Measurements from ENCODE around the gene TIAM2. TPM values are rescaled to one million over a fixed set of nuclear protein-coding genes. Genes with fewer than 3 reads are reported as not detected.

TIAM2 gene
- total RNA-seq, 2 donors from 2014 or later: 2.6 to 5.5 TPM

DNA sequence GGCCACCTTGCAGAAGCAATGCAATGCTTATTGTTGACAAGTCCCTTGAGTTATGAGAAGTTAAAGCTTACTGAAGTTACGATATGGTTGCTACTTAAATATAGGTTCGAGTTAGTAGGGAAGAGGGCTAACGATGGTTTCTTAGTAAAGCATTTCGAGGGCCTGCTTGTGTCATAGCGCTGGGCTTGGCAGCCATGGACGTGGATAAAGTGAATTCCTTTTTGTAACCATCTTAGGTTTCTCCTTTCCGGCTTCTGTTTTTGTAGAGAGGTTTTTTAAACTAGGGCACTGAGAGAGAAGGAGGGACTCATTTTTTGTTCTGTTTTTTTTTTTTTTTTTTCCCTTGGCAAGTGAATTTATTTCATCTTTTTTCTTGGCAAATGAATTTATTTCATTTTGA is 27.6 kb downstream of the TIAM2 start:
- no peaks in the 10 kb centered on the region for H3K4me1 Mint-ChIP-seq
- no peak for ATAC-seq
- H3K36me3 Mint-ChIP-seq (ENCODE audit: low read depth): no peaks in the 10 kb centered on the region
- H3K4me3 Mint-ChIP-seq: no peak overlapping the region
- H3K9me3 ChIP-seq (ENCODE audit: control insufficient read depth, low read length, poor library complexity, severe bottlenecking): no peaks in the 10 kb centered on the region
- DNase-seq: no peak
- peaks cover 10% of the 10 kb centered on the region for H3K27me3 Mint-ChIP-seq
- H3K27ac Mint-ChIP-seq: no peak overlapping the region

DNA sequence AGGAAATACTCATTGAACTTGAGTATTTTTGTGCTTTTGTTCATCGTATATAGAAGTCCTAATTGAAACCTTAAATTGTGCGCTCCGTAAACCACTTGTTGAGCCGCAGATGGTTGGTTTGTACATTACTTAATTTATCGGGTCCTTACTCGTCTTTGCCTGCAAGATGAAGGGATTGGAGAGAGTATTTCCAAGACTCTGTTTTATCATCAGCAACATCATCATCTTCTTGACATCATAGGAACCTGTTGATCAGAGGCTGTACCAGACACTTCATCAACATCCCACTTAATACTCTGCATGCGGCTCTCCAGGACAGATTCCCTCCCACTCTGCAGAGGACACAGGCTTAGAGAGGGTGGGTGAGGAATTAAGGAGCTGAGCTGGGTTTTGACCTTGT is 28.6 kb downstream of the TIAM2 start:
- no peaks in the 10 kb centered on the region for H3K9me3 ChIP-seq (ENCODE audit: control insufficient read depth, low read length, poor library complexity, severe bottlenecking)
- Mint-ChIP-seq H3K27me3 (peaks cover 10% of the 10 kb centered on the region), H3K27ac (no peak overlapping the region), H3K36me3 (ENCODE audit: low read depth) (no peaks in the 10 kb centered on the region), H3K4me3 (no peak overlapping the region), H3K4me1 (no peaks in the 10 kb centered on the region)
- no peak for ATAC-seq
- no peak for DNase-seq

DNA sequence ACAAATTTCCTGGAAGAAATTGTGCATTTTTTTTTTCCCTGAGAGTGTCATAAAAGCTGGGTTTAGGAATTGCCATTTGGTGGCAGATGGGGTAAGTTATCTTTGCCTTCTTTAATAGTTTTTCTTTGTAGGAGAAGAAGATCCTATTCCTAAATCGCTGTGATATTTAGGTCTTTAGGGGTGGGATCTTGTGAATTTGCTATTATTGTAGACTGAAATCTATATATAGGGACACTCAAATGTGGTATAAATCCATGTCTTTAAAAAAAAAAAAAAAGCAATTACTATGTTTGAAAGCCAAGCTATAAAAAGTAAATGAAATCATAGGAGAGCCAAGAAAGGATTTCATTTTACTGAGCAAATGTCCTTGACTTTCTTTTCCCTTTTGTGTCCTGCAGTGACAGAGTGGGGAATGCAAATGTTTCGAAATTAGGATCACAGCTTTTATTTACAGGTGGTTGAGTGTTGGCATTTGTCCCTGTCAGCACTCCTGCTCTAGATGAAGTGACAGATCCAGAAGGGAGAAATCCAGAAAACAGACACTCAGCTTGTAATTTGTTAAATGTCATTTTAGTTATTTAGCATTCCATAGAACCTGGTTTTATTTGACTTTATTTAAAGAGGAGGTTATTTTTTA is 29.4 kb downstream of the TIAM2 start:
- no peak overlapping the region for H3K27ac Mint-ChIP-seq
- no peaks in the 10 kb centered on the region for H3K9me3 ChIP-seq (ENCODE audit: control insufficient read depth, low read length, poor library complexity, severe bottlenecking)
- no peaks in the 10 kb centered on the region for H3K36me3 Mint-ChIP-seq (ENCODE audit: low read depth)
- H3K4me3 Mint-ChIP-seq: no peak overlapping the region
- H3K27me3 Mint-ChIP-seq: peaks cover 10% of the 10 kb centered on the region
- no peak for DNase-seq
- H3K4me1 Mint-ChIP-seq: no peaks in the 10 kb centered on the region
- ATAC-seq: no peak

DNA sequence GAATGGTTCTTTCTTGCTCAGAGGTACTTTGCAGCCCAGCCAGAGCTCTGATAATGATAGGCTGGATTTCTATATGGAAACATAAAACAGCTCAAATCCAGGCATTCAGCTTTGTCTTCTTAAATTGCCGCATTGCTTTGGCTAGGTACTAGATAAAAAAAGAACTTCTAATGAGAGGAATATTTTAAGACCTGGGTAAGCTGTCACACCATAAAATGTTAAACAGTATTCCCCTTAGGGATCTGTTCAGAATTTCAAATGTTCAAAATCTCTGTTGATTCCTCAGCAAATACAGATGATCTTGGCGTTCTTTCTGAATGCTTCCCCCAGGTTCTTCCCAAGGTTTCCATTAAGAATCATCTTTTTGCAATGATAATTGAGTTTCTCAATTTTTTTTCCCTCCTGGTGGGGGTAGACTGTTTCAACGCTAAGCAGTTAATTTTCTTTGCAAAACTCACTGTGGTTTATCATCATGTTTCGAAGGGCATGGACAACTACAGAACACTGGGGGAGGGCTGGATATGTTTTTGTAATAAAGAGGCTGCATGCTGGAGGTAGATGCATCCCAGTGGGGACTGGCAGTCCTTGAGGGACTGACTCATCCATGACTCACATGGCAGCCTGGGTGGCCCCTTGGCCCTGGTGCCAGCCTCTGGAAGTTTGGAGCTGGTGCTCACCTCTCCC is 31.0 kb downstream of the TIAM2 start:
- Mint-ChIP-seq H3K4me1 (no peaks in the 10 kb centered on the region), H3K27me3 (peaks cover 10% of the 10 kb centered on the region), H3K27ac (no peak overlapping the region), H3K4me3 (no peak overlapping the region), H3K36me3 (ENCODE audit: low read depth) (no peaks in the 10 kb centered on the region)
- DNase-seq (no peak), ATAC-seq (no peak)
- no peaks in the 10 kb centered on the region for H3K9me3 ChIP-seq (ENCODE audit: control insufficient read depth, low read length, poor library complexity, severe bottlenecking)

DNA sequence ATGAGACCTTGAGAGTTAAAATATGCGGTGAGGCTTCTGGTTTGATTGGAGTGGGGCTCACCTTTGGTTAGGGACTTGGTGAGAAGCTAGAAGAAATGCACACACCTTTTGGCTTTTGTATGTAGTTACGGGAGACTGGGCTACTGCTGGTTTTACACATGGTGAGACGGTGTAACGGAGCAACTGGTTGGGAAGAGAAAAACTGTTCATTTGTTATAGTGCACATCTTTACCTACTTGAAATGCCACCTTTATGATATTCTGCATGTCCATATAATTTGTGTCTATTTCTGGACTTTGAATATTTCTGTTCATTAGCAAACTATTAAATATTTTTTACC is 31.6 kb downstream of the TIAM2 start:
- H3K27me3 Mint-ChIP-seq: peaks cover 10% of the 10 kb centered on the region
- H3K4me1 Mint-ChIP-seq: no peaks in the 10 kb centered on the region
- ATAC-seq (no peak), DNase-seq (no peak)
- no peak overlapping the region for H3K27ac Mint-ChIP-seq
- no peaks in the 10 kb centered on the region for H3K36me3 Mint-ChIP-seq (ENCODE audit: low read depth)
- no peaks in the 10 kb centered on the region for H3K9me3 ChIP-seq (ENCODE audit: control insufficient read depth, low read length, poor library complexity, severe bottlenecking)
- H3K4me3 Mint-ChIP-seq: no peak overlapping the region

DNA sequence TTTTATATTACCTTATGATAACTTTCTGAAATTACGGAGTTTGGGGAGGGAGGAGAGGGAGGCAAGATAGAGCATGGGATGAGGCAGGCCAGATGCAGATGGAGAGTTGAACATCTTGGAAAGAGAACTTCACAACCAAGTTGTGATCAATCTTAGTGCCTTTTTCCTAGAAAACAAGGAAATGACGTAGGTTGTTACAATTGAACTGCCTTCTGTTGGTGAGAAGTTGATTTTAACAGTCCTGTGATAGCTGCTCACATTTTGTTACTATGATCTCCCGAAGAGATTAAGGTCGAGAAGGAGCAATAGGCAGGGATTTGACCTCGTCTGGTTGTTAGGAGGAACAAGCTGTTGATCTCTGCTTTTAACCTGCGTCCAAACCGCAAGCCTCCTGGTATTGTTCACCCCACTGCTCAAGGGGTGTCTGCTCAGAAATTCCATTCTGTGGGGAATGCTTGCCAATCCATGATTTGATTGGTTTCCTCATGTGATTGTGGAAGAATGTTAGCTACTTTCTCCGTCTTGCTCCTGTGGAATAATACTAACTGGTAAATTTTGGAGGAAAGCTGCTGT is 35.1 kb downstream of the TIAM2 start:
- no peak overlapping the region for H3K4me3 Mint-ChIP-seq
- no peaks in the 10 kb centered on the region for H3K9me3 ChIP-seq (ENCODE audit: control insufficient read depth, low read length, poor library complexity, severe bottlenecking)
- no peaks in the 10 kb centered on the region for H3K36me3 Mint-ChIP-seq (ENCODE audit: low read depth)
- H3K4me1 Mint-ChIP-seq: peaks cover 3% of the 10 kb centered on the region
- ATAC-seq: no peak
- DNase-seq: no peak
- peaks cover 20% of the 10 kb centered on the region for H3K27me3 Mint-ChIP-seq
- H3K27ac Mint-ChIP-seq: no peak overlapping the region

DNA sequence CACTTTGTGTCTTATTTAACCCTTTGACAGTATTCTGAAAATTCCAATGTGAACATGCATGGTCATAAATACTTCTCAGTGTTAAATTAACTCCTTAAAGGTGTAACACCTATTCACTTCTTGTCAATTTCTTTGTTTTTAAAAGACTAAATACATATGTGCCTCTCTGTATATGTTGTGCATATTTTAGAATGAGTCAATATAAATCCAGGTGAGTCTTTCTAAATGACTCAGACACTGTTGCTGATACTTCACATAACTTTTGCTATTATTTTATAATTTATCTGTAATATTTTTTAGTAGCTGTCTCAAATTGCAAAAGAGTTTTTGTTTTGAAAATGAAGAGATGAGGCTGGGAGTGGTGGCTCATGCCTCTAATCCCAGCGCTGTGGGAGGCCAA is 36.0 kb downstream of the TIAM2 start:
- no peak overlapping the region for H3K27ac Mint-ChIP-seq
- H3K9me3 ChIP-seq (ENCODE audit: control insufficient read depth, low read length, poor library complexity, severe bottlenecking): no peaks in the 10 kb centered on the region
- peaks cover 3% of the 10 kb centered on the region for H3K36me3 Mint-ChIP-seq (ENCODE audit: low read depth)
- ATAC-seq (no peak), DNase-seq (no peak)
- no peak overlapping the region for H3K4me3 Mint-ChIP-seq
- H3K27me3 Mint-ChIP-seq: peaks cover 16% of the 10 kb centered on the region
- H3K4me1 Mint-ChIP-seq: peaks cover 3% of the 10 kb centered on the region

DNA sequence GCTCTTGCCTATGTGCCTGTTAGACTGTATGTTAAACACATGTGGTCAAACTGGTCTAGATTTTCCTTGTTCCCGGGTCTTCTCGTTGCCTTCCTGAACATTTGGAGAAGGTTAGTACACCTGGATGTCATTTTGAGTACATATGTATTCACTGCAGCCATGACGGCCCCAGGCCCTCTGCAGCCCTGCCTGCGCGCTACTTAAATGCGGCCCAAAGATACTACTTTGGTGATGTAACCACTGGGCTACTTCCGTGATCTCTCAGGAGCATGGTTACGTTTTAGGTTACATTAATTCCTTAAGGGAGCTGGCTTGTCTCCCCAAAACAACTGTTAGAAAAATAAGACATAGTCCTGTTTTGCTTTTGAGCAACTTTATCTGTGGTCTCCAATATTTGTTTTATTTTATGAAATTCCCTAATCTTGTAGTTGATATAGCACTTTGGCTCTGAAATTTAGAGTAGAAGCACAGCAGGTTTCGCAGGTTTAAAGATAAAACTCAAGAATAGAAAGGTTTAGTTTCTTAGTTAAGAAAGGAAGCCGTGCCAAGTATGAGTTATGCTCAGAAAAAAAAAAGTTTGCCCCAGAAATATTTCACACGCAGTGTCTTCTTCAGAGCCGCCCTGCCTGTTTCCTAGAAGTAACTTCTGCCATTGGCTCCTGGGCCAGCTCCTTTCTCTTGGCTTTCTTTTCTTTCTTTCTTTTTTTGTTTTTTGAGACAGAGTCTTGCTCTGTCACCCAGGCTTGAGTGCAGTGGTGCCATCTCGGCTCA is 38.1 kb downstream of the TIAM2 start:
- DNase-seq (no peak), ATAC-seq (no peak)
- Mint-ChIP-seq H3K27ac (peak overlapping the region; percentile 34), H3K27me3 (peaks cover 10% of the 10 kb centered on the region), H3K36me3 (ENCODE audit: low read depth) (peaks cover 3% of the 10 kb centered on the region), H3K4me3 (no peak overlapping the region), H3K4me1 (peaks cover 3% of the 10 kb centered on the region)
- no peaks in the 10 kb centered on the region for H3K9me3 ChIP-seq (ENCODE audit: control insufficient read depth, low read length, poor library complexity, severe bottlenecking)

DNA sequence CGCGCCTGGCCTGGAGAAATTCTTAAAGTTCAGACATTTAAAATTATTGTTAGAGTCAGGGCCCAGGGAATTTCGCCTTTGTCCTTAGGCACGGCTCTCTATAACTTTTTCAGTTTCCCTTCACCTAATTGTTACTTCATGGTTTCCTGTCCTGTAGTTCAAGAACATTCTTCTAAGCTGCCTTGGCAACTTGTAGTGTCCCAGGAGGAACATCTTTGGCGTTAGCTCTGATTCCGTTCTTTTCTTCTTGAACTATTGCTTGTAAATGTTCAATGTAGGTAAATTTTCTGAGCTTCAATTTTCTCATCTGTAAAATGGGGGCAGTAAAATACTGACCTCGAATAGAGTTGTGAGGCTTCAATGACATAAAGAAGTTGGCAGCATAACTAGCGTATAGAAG is 41.8 kb downstream of the TIAM2 start:
- Mint-ChIP-seq H3K4me1 (peaks cover 3% of the 10 kb centered on the region), H3K27ac (no peak overlapping the region), H3K4me3 (no peak overlapping the region), H3K27me3 (peaks cover 11% of the 10 kb centered on the region), H3K36me3 (ENCODE audit: low read depth) (peaks cover 3% of the 10 kb centered on the region)
- DNase-seq: no peak
- no peaks in the 10 kb centered on the region for H3K9me3 ChIP-seq (ENCODE audit: control insufficient read depth, low read length, poor library complexity, severe bottlenecking)
- no peak for ATAC-seq

DNA sequence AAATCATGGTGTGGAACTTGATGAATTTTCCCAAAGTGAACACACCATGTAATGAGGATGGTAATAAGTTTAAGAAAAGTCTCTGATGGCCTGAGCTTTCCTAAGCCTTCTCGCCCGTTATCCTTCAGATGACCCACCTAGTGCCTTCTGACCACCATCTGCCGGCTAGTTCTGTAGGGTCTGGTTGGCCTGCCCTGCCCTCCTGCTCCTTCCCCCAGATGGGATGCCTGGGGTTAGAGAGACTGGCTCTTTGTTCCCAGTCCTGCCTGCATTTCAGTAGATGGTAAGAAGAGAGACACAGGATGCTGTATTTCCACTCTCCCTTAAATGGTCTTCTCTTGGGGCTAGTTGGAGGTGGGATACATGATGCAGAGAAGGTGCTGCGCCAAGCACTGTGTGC is 43.0 kb downstream of the TIAM2 start:
- Mint-ChIP-seq H3K27ac (no peak overlapping the region), H3K36me3 (ENCODE audit: low read depth) (peaks cover 3% of the 10 kb centered on the region), H3K27me3 (peaks cover 11% of the 10 kb centered on the region), H3K4me1 (peaks cover 3% of the 10 kb centered on the region), H3K4me3 (no peak overlapping the region)
- no peaks in the 10 kb centered on the region for H3K9me3 ChIP-seq (ENCODE audit: control insufficient read depth, low read length, poor library complexity, severe bottlenecking)
- DNase-seq (no peak), ATAC-seq (no peak)

DNA sequence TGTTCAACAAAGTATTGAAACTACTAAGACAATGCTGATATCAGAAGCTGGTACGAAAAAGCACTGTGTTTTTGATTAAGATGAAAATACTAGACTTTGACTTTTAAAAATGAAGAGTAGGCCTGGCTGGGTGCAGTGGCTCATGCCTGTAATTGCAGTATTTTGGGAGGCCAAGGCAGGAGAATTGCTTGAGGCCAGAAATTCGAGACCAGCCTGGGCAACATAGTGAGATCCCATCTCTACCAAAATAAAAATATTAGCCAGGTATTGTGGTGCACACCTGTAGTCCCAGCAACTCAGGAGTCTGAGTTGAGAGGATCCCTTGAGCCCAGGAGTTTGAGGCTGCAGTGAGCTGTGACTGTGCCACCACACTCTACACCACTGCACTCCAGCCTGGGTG is 43.4 kb downstream of the TIAM2 start:
- no peak overlapping the region for H3K4me3 Mint-ChIP-seq
- no peak for DNase-seq
- peaks cover 3% of the 10 kb centered on the region for H3K4me1 Mint-ChIP-seq
- ATAC-seq: no peak
- peaks cover 3% of the 10 kb centered on the region for H3K36me3 Mint-ChIP-seq (ENCODE audit: low read depth)
- H3K27me3 Mint-ChIP-seq: peaks cover 9% of the 10 kb centered on the region
- no peaks in the 10 kb centered on the region for H3K9me3 ChIP-seq (ENCODE audit: control insufficient read depth, low read length, poor library complexity, severe bottlenecking)
- H3K27ac Mint-ChIP-seq: no peak overlapping the region

DNA sequence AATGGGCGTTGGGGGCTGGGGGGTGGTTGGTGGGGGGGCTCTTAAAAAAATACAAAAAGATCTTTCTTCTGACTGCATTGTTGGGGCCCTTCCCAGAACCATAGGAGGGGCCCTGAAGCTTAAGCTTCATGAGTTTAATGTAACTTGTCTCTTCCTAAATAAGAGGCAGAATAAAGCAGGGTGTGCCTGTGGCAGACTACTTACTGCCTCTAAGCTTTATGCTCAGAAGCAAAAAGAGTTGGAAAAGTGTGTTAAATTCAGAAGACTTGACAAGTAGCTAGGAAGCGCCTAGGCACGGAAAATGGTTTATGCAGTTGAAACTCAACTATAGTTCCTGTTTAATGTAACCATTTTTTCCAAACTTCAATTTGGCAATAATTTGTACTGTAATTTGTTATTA is 44.5 kb downstream of the TIAM2 start:
- no peak for ATAC-seq

DNA sequence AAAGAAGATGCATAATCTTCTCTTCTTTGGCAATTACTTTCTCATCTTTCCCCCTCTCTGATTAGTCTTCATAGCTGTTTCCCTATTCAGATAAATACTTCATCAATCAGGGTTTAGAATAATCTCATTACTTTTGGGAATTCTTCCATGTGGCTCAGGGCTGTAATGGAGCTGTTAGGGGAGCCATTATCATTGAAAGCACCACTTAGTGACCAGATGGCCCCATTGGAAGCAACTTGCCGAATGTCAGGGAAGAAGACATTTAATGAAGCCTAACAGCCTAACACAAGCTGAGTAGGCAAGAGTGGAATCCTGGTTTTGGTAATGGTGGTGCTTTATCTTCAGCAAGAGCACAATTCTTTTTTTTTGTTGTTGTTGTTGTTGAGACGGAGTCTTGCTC is 45.0 kb downstream of the TIAM2 start:
- DNase-seq: no peak
- peaks cover 3% of the 10 kb centered on the region for H3K36me3 Mint-ChIP-seq (ENCODE audit: low read depth)
- no peak overlapping the region for H3K27ac Mint-ChIP-seq
- H3K27me3 Mint-ChIP-seq: peaks cover 11% of the 10 kb centered on the region
- ATAC-seq: no peak
- H3K9me3 ChIP-seq (ENCODE audit: control insufficient read depth, low read length, poor library complexity, severe bottlenecking): no peaks in the 10 kb centered on the region
- no peaks in the 10 kb centered on the region for H3K4me1 Mint-ChIP-seq
- H3K4me3 Mint-ChIP-seq: no peak overlapping the region

More for the DNA sequence above, 44.5 kb downstream of the TIAM2 start:
- DNase-seq: no peak
- Mint-ChIP-seq H3K36me3 (ENCODE audit: low read depth) (peaks cover 3% of the 10 kb centered on the region), H3K27me3 (peaks cover 11% of the 10 kb centered on the region), H3K27ac (no peak overlapping the region), H3K4me3 (no peak overlapping the region), H3K4me1 (no peaks in the 10 kb centered on the region)
- no peaks in the 10 kb centered on the region for H3K9me3 ChIP-seq (ENCODE audit: control insufficient read depth, low read length, poor library complexity, severe bottlenecking)

Measured in T-helper 17 cell (primary cell).